ENCODE results near the gene SHANK2. TPM values are rescaled to one million over a fixed set of nuclear protein-coding genes. Genes with fewer than 3 reads are reported as not detected.

Gene SHANK2
- total RNA-seq, 1 donor from 2014 or later = 0.53 TPM

GRCh38 chr11:71245601-71246391, 6.6 kb downstream of the SHANK2 start:
- Histone ChIP-seq H3K4me3 (no peak overlapping the region), H3K27me3 (no peaks in the 10 kb centered on the region), H3K9me3 (no peaks in the 10 kb centered on the region), H3K4me1 (no peaks in the 10 kb centered on the region), H3K36me3 (no peaks in the 10 kb centered on the region), H3K27ac (no peak overlapping the region)
- intact Hi-C loops (cut with DNase I) = no loop called here
- DNase-seq (ENCODE audit: low spot score in 2 of 2) = peak in 1 of 2 donors; percentile 35
- TF ChIP-seq CTCF (IDR thresholded peaks at IDR 0.05) = no peak

- intact Hi-C loops (cut with DNase I) = no loop called here
- no peak for TF ChIP-seq CTCF (IDR thresholded peaks at IDR 0.05)
- no peaks in the 10 kb centered on the region for H3K27me3 ChIP-seq
- peak in 1 of 2 donors; percentile 27 for DNase-seq (ENCODE audit: low spot score in 2 of 2)
- H3K9me3 ChIP-seq = no peaks in the 10 kb centered on the region
- no peaks in the 10 kb centered on the region for H3K4me1 ChIP-seq
- no peak overlapping the region for H3K4me3 ChIP-seq
- no peaks in the 10 kb centered on the region for H3K36me3 ChIP-seq
- no peak overlapping the region for H3K27ac ChIP-seq
These were observed 8.1 kb downstream of the SHANK2 start for GRCh38 chr11:71244116-71244810.

- no peaks in the 10 kb centered on the region for H3K4me1 ChIP-seq
- H3K27ac ChIP-seq = no peak overlapping the region
- TF ChIP-seq CTCF (IDR thresholded peaks at IDR 0.05) = no peak
- H3K36me3 ChIP-seq = no peaks in the 10 kb centered on the region
- intact Hi-C loops (cut with DNase I) = no loop called here
- H3K27me3 ChIP-seq = no peaks in the 10 kb centered on the region
- DNase-seq (ENCODE audit: low spot score in 2 of 2) = peak in 1 of 2 donors; percentile 18
- H3K4me3 ChIP-seq = no peak overlapping the region
- no peaks in the 10 kb centered on the region for H3K9me3 ChIP-seq
These were observed 10.0 kb downstream of the SHANK2 start for GRCh38 chr11:71242391-71242790.

GRCh38 chr11:71241721-71242259, 10.6 kb downstream of the SHANK2 start:
- H3K4me1 ChIP-seq = no peaks in the 10 kb centered on the region
- no peaks in the 10 kb centered on the region for H3K9me3 ChIP-seq
- intact Hi-C loops (cut with DNase I) = no loop called here
- H3K27ac ChIP-seq = no peak overlapping the region
- TF ChIP-seq CTCF (IDR thresholded peaks at IDR 0.05) = no peak
- H3K36me3 ChIP-seq = no peaks in the 10 kb centered on the region
- no peaks in the 10 kb centered on the region for H3K27me3 ChIP-seq
- peak in 1 of 2 donors; percentile 33 for DNase-seq (ENCODE audit: low spot score in 2 of 2)
- no peak overlapping the region for H3K4me3 ChIP-seq

- Histone ChIP-seq H3K9me3 (no peaks in the 10 kb centered on the region), H3K27ac (no peak overlapping the region), H3K4me3 (peak overlapping the region in 1 of 2 donors; percentile 5), H3K4me1 (no peaks in the 10 kb centered on the region), H3K36me3 (no peaks in the 10 kb centered on the region), H3K27me3 (no peaks in the 10 kb centered on the region)
- intact Hi-C loops (cut with DNase I) = no loop called here
- DNase-seq (ENCODE audit: low spot score in 2 of 2) = peak in 1 of 2 donors; percentile 62
- TF ChIP-seq CTCF (IDR thresholded peaks at IDR 0.05) = no peak
These were observed 11.3 kb downstream of the SHANK2 start for GRCh38 chr11:71240865-71241691.
